Keratinocyte (primary cell): ENCODE measurements around the gene NRG2. TPM values are rescaled to one million over a fixed set of nuclear protein-coding genes. Genes with fewer than 3 reads are reported as not detected.

Experiments used
- DNase-seq: peaks from one replicate; pipeline ENCODE4 v3.0.0-alpha.2; 2011; ENCODE audit warnings: low read depth, missing footprints, low spot score
- FAIRE-seq: peaks from 2 replicates; lab custom pipeline; 2011; peaks lifted over from hg19 to GRCh38; lab: Jason Lieb, UNC
- H2AFZ ChIP-seq: 2 replicates; pipeline ENCODE4 v1.6.0; 2012; ENCODE audit warnings: low read length, control low read depth, inconsistent platforms; ENCODE audit not compliant: control insufficient read depth
- H3K27ac ChIP-seq: 2 replicates; pipeline ENCODE4 v1.5.1; 2011; ENCODE audit warnings: low read length; ENCODE audit not compliant: control insufficient read depth, insufficient read depth
- H3K27me3 ChIP-seq: 3 replicates; pipeline ENCODE4 v1.6.0; 2011; ENCODE audit warnings: low read length; ENCODE audit not compliant: control insufficient read depth, insufficient read depth; ENCODE audit errors: extremely low read depth
- H3K36me3 ChIP-seq, 2 experiments: 2 replicates in 1 of 2; 3 replicates in 1 of 2; pipeline ENCODE4 v1.5.1; 2011; ENCODE audit warnings: low read length in 2 of 2, mild to moderate bottlenecking in 1 of 2; ENCODE audit not compliant: control insufficient read depth in 2 of 2, insufficient read depth in 2 of 2; ENCODE audit errors: extremely low read depth in 1 of 2
- H3K4me1 ChIP-seq: 3 replicates; pipeline ENCODE4 v1.5.1; 2011; ENCODE audit warnings: low read length; ENCODE audit not compliant: control insufficient read depth, insufficient read depth; ENCODE audit errors: extremely low read depth
- H3K4me2 ChIP-seq: 3 replicates; pipeline ENCODE4 v1.6.0; 2011; ENCODE audit warnings: low read depth, low read length; ENCODE audit not compliant: control insufficient read depth, insufficient read depth; ENCODE audit errors: extremely low read depth
- H3K4me3 ChIP-seq, 3 experiments: fragments of 200-600 bp in 1 of 3; sonication (generic) in 1 of 3; 2 replicates in 2 of 3; 3 replicates in 1 of 3; pipeline ENCODE4 v1.5.1; 2011 to 2016; ENCODE audit warnings: low read length in 3 of 3, mild to moderate bottlenecking in 3 of 3, control low read depth in 2 of 3, inconsistent platforms in 1 of 3, low read depth in 1 of 3, mixed read lengths in 1 of 3, mixed run types in 1 of 3, moderate library complexity in 1 of 3; ENCODE audit not compliant: control insufficient read depth in 2 of 3, insufficient read depth in 2 of 3; ENCODE audit errors: extremely low read depth in 1 of 3
- H3K79me2 ChIP-seq: 2 replicates; pipeline ENCODE4 v1.6.0; 2012; ENCODE audit warnings: low read length; ENCODE audit not compliant: control insufficient read depth, insufficient read depth
- H3K9ac ChIP-seq: 3 replicates; pipeline ENCODE4 v1.6.0; 2011; ENCODE audit warnings: low read length; ENCODE audit not compliant: control insufficient read depth, insufficient read depth; ENCODE audit errors: extremely low read depth
- H3K9me1 ChIP-seq: 3 replicates; pipeline ENCODE4 v1.6.0; 2011; ENCODE audit warnings: low read length; ENCODE audit not compliant: control insufficient read depth, insufficient read depth; ENCODE audit errors: extremely low read depth
- H3K9me3 ChIP-seq: 2 replicates; pipeline ENCODE4 v1.5.1; 2012; ENCODE audit warnings: low read depth, low read length; ENCODE audit not compliant: control insufficient read depth
- H4K20me1 ChIP-seq: 3 replicates; pipeline ENCODE4 v1.6.0; 2011; ENCODE audit warnings: low read length; ENCODE audit not compliant: control insufficient read depth, insufficient read depth; ENCODE audit errors: extremely low read depth
- EZH2 ChIP-seq: IDR thresholded peaks from one replicate; pipeline ENCODE4 v1.6.1; 2012; ENCODE audit warnings: inconsistent platforms, mild to moderate bottlenecking, low read length, moderate library complexity
- dilution Hi-C: fragments of 300-500 bp; cut with MboI; formaldehyde crosslinking; loops from one replicate; pipeline ENCODE4 v1.7.0; 2020; ENCODE audit warnings: low sequenced_read_pairs; ENCODE audit not compliant: extremely low pct_ligation_motif_present
- polyA plus RNA-seq, 5 experiments: library from polyadenylated mRNA; depleted of rRNA in 3 of 5; stranded (reverse) in 3 of 5; stranded (forward) in 1 of 5; unstranded in 1 of 5; fragments of >200 nt; gene quantifications; 1 replicate in 1 of 5; 2 replicates in 3 of 5; 3 replicates in 1 of 5; pipeline versions ENCODE4 v1.2.1 to v1.2.3, GENCODE V29; 2011 to 2012; ENCODE audit warnings: missing spikeins in 2 of 5, low read depth in 1 of 5, low replicate concordance in 1 of 5
- TF ChIP-seq, protein P1 (sequence below), 3 experiments: IDR thresholded peaks in 1 of 3; conservative IDR thresholded peaks in 1 of 3; optimal IDR thresholded peaks in 1 of 3; 2 replicates in 2 of 3; 3 replicates in 1 of 3; pipeline versions ENCODE3 to v1.5.1; 2011; ENCODE audit warnings: low read length in 3 of 3, mild to moderate bottlenecking in 3 of 3, moderate library complexity in 2 of 3, control low read depth in 1 of 3, inconsistent platforms in 1 of 3; ENCODE audit not compliant: insufficient read depth in 2 of 3; ENCODE audit errors: extremely low read depth in 1 of 3

The NRG2 gene
- polyA plus RNA-seq, 1 donor (not counting 4 experiments of a cell fraction or from before 2014, with no cell fraction given) = 0.13 TPM

DNA sequence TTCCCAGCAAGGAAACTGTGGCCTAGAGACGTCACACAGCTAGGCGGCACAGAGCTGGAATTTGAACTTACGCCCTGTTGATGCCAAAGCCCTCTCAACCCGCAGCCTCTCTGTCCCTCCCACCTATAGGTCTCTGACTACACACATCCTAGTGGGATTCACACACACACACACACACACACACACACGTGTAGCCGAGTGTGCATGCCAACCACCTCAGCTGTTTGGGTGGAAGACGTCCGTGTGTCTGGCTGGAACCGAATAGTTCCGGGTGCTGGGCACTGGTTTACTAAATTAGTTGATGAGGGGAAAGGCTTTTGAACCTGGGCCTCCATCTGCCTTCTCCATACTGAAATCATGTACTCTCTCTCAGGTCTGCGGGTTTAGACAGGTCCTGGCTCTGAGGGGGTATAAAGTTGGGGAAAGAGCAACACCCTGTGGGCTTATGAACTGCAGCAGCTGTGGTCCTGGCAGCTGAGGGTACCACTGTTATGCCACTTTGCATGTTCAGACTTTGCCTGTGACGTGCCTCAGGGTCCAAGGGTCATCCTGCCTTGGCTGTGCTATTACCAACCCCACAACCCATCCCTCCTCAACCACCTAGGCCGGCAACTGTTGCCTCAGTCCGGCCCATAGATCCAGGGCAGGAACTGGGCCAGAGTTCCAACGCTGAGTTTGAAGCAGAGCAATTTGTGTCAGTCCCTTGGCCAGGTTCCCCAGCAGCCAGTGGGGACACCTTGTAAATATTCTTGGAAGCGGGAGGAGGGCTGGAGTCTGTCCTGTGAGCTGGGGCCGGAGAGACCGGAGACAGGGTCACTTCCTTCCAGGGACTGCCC lies 197.0 kb downstream of the NRG2 start:
- Histone ChIP-seq H3K4me1 (no peaks in the 10 kb centered on the region), H3K4me3 (no peak overlapping the region), H3K27me3 (no peaks in the 10 kb centered on the region), H3K36me3 (no peaks in the 10 kb centered on the region), H4K20me1 (no peaks in the 10 kb centered on the region), H3K27ac (no peak overlapping the region), H2AFZ (no peak overlapping the region), H3K4me2 (no peak overlapping the region), H3K9me3 (no peaks in the 10 kb centered on the region), H3K9me1 (no peaks in the 10 kb centered on the region), H3K9ac (no peak overlapping the region), H3K79me2 (no peaks in the 10 kb centered on the region)
- dilution Hi-C loops = loop anchor here (25.0 kb wide), 1 partner anchor 116 kb away; no protein-coding TSS in a partner anchor
- no peak for FAIRE-seq
- no peak for DNase-seq
- TF ChIP-seq, protein P1, sequence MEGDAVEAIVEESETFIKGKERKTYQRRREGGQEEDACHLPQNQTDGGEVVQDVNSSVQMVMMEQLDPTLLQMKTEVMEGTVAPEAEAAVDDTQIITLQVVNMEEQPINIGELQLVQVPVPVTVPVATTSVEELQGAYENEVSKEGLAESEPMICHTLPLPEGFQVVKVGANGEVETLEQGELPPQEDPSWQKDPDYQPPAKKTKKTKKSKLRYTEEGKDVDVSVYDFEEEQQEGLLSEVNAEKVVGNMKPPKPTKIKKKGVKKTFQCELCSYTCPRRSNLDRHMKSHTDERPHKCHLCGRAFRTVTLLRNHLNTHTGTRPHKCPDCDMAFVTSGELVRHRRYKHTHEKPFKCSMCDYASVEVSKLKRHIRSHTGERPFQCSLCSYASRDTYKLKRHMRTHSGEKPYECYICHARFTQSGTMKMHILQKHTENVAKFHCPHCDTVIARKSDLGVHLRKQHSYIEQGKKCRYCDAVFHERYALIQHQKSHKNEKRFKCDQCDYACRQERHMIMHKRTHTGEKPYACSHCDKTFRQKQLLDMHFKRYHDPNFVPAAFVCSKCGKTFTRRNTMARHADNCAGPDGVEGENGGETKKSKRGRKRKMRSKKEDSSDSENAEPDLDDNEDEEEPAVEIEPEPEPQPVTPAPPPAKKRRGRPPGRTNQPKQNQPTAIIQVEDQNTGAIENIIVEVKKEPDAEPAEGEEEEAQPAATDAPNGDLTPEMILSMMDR (optimal IDR thresholded peaks at IDR 0.05 in 1 of 3, IDR thresholded peaks at IDR 0.05 in 1 of 3, conservative IDR thresholded peaks at IDR 0.05 in 1 of 3; ENCODE audit: extremely low read depth in 1 of 3, insufficient read depth in 2 of 3, low read length in 3 of 3) = peak in 1 of 3 experiments; percentile 7
- TF ChIP-seq EZH2 = no peak

DNA sequence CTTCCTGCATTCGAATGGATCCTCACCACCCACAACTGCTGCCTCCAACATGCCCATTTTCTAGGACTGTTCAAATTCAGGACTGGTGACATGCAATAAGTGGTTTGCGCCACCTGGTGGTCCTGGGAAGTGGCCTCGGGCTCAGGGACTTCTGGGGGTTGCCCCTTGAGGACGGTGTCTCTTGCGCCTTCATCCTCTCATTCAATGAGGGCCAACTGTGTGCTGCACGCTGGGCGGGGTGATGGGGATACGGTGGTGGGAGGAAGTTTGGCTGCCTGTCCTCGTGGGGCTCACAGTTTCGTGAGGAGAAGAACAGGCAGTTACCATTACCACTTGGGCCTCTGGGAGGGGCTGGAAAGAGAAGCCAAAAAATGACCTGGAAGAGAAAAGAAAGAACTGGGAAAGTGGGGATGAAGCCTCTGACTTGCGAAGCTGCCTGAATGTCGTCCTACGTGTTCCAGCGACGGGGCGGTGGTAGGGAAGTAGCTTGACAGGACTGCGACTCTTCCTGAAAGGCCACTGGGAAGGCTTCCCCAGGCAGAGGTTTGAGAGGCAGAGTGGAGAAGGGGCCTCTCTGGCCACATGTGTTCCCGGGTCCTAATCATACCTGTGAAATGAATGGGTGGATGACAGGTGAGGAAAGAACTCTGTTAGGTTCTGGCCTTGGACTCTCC lies 198.5 kb downstream of the NRG2 start:
- TF ChIP-seq, protein P1 (optimal IDR thresholded peaks at IDR 0.05 in 1 of 3, IDR thresholded peaks at IDR 0.05 in 1 of 3, conservative IDR thresholded peaks at IDR 0.05 in 1 of 3; ENCODE audit: extremely low read depth in 1 of 3, insufficient read depth in 2 of 3, low read length in 3 of 3) = peak; percentile 57 to 75 (median 65)
- no peak for TF ChIP-seq EZH2
- Histone ChIP-seq H3K36me3 (no peaks in the 10 kb centered on the region), H3K9ac (no peak overlapping the region), H3K9me1 (no peaks in the 10 kb centered on the region), H3K79me2 (no peaks in the 10 kb centered on the region), H2AFZ (no peak overlapping the region), H3K27ac (no peak overlapping the region), H3K9me3 (no peaks in the 10 kb centered on the region), H3K4me1 (no peaks in the 10 kb centered on the region), H3K27me3 (no peaks in the 10 kb centered on the region), H3K4me2 (no peak overlapping the region), H3K4me3 (no peak overlapping the region), H4K20me1 (no peaks in the 10 kb centered on the region)
- no peak for FAIRE-seq
- dilution Hi-C loops = loop anchor here (25.0 kb wide), 1 partner anchor 118 kb away; no protein-coding TSS in a partner anchor
- no peak for DNase-seq
